HCT116 (cell line): ENCODE measurements around the gene TGM2. TPM values are rescaled to one million over a fixed set of nuclear protein-coding genes. Genes with fewer than 3 reads are reported as not detected.

ENCODE experiments used
- ATAC-seq: fragments of 200-7000 bp; cut with Tn5 transposase; 2 replicates; pipeline ENCODE4 v1.9.1; 2020; ENCODE audit warnings: mild to moderate bottlenecking, moderate library complexity
- BruUV-seq: library from RNA; stranded (reverse); fragments of 400-500 nt; replicated peaks from 2 replicates; lab custom pipeline; 2021; lab: Mats Ljungman, UMichigan
- CTCF ChIA-PET: fragments of 300-600 bp; sonication (Branson Sonifier 250); formaldehyde crosslinking; loops from one replicate; lab custom pipeline; 2021; ENCODE audit warnings: antibody characterized with exemption; lab: Charles Lee
- POLR2A ChIA-PET: fragments of 300-600, 350-600 bp; sonication (Branson Sonifier 250); formaldehyde crosslinking; loops from one replicate; lab custom pipeline; 2021; ENCODE audit warnings: antibody characterized with exemption; lab: Charles Lee
- RAD21 ChIA-PET, 2 experiments: fragments of 300-600 bp; sonication (Branson Sonifier 250); formaldehyde crosslinking; loops; one replicate each; lab custom pipeline; 2023; ENCODE audit warnings: low total read pairs in 2 of 2; ENCODE audit not compliant: uncharacterized antibody in 2 of 2, unreplicated experiment in 2 of 2, low non-redundant PET in 1 of 2; lab: Charles Lee
- DNase-seq: peaks from one replicate; pipeline ENCODE4 v3.0.0-alpha.2; 2010; ENCODE audit warnings: low read depth, low spot score
- H2AFZ ChIP-seq: fragments of 200-600 bp; shearing (Covaris generic), sonication (generic); 2 replicates; pipeline ENCODE4 v1.6.1; 2017; ENCODE audit warnings: low read depth, mixed run types, mixed read lengths, antibody characterized with exemption, low read length; ENCODE audit not compliant: poor library complexity, severe bottlenecking
- H3K27ac ChIP-seq: 2 replicates; pipeline ENCODE4 v1.5.1; 2012; ENCODE audit warnings: low read depth, low read length
- H3K27me3 ChIP-seq: fragments of 200-600 bp; sonication (generic); 2 replicates; pipeline ENCODE4 v1.6.1; 2016; ENCODE audit warnings: mixed run types, low read length, mixed read lengths; ENCODE audit not compliant: insufficient read depth
- H3K36me3 ChIP-seq, 2 experiments: fragments of 200-500 bp in 1 of 2; fragments of 200-600 bp in 1 of 2; sonication (Bioruptor generic) in 1 of 2; sonication (generic) in 1 of 2; 2 replicates each; pipeline versions ENCODE4 v1.5.1 to v1.6.1; 2014 to 2016; ENCODE audit warnings: low read length in 2 of 2, inconsistent platforms in 1 of 2, mixed read lengths in 1 of 2, mixed run types in 1 of 2; ENCODE audit not compliant: insufficient read depth in 2 of 2, control insufficient read depth in 1 of 2
- H3K4me1 ChIP-seq, 2 experiments: fragments of 200-600 bp in 1 of 2; sonication (generic) in 1 of 2; 2 replicates each; pipeline versions ENCODE4 v1.5.1 to v1.6.1; 2012 to 2017; ENCODE audit warnings: low read length in 2 of 2, inconsistent platforms in 1 of 2, mild to moderate bottlenecking in 1 of 2, mixed read lengths in 1 of 2, mixed run types in 1 of 2, moderate library complexity in 1 of 2; ENCODE audit not compliant: insufficient read depth in 2 of 2, control insufficient read depth in 1 of 2
- H3K4me2 ChIP-seq: fragments of 200-600 bp; sonication (generic); 2 replicates; pipeline ENCODE4 v1.6.1; 2017; ENCODE audit warnings: mixed run types, low read length, mixed read lengths
- H3K4me3 ChIP-seq, 2 experiments: fragments of 200-600 bp in 1 of 2; sonication (generic) in 1 of 2; replicated peaks in 1 of 2; 2 replicates each; pipeline ENCODE4 v1.5.1; 2011 to 2016; ENCODE audit warnings: low read length in 2 of 2, control low read depth in 1 of 2, low read depth in 1 of 2, mild to moderate bottlenecking in 1 of 2, mixed read lengths in 1 of 2, mixed run types in 1 of 2
- H3K79me2 ChIP-seq: fragments of 200-600 bp; sonication (generic); 2 replicates; pipeline ENCODE4 v1.6.1; 2017; ENCODE audit warnings: mild to moderate bottlenecking, mixed run types, low read length, moderate library complexity, mixed read lengths; ENCODE audit not compliant: insufficient read depth
- H3K9ac ChIP-seq: fragments of 200-600 bp; sonication (generic); 2 replicates; pipeline ENCODE4 v1.6.1; 2016; ENCODE audit warnings: low read length, mixed read lengths
- H3K9me2 ChIP-seq: fragments of 200-600 bp; sonication (generic), shearing (Covaris generic); 2 replicates; pipeline ENCODE4 v1.6.1; 2017; ENCODE audit warnings: mixed run types, mild to moderate bottlenecking, moderate library complexity; ENCODE audit not compliant: insufficient read depth
- H3K9me3 ChIP-seq, 2 experiments: fragments of 200-500 bp in 1 of 2; fragments of 200-600 bp in 1 of 2; sonication (Bioruptor generic) in 1 of 2; sonication (generic) in 1 of 2; 2 replicates each; pipeline ENCODE4 v1.6.1; 2014 to 2017; ENCODE audit warnings: low read length in 2 of 2, mixed read lengths in 2 of 2, inconsistent platforms in 1 of 2, low read depth in 1 of 2, mild to moderate bottlenecking in 1 of 2, mixed run types in 1 of 2, moderate library complexity in 1 of 2; ENCODE audit not compliant: control insufficient read depth in 1 of 2, insufficient read depth in 1 of 2
- H4K20me1 ChIP-seq: fragments of 200-600 bp; sonication (generic), shearing (Covaris generic); 2 replicates; pipeline ENCODE4 v1.6.1; 2017; ENCODE audit warnings: mixed run types, mild to moderate bottlenecking, moderate library complexity; ENCODE audit not compliant: insufficient read depth
- CEBPB ChIP-seq: IDR thresholded peaks from 2 replicates; pipeline ENCODE4 v1.6.1; 2012; ENCODE audit warnings: low read depth
- CTCF ChIP-seq, 3 experiments: fragments of 200-600 bp in 1 of 3; sonication (generic) in 1 of 3; IDR thresholded peaks in 2 of 3; conservative IDR thresholded peaks in 1 of 3; 2 replicates each; pipeline ENCODE4 v1.5.1; 2012 to 2017; ENCODE audit warnings: low read depth in 2 of 3, low read length in 2 of 3, antibody characterized with exemption in 1 of 3, borderline replicate concordance in 1 of 3, control low read depth in 1 of 3, mild to moderate bottlenecking in 1 of 3, mixed read lengths in 1 of 3, mixed run types in 1 of 3, moderate library complexity in 1 of 3; ENCODE audit not compliant: insufficient read depth in 1 of 3
- EGR1 ChIP-seq: IDR thresholded peaks from 2 replicates; pipeline ENCODE4 v1.6.1; 2012; ENCODE audit warnings: low read depth
- EZH2 ChIP-seq: fragments of 200-600 bp; sonication (generic); IDR thresholded peaks from 2 replicates; pipeline ENCODE4 v1.6.1; 2017; ENCODE audit warnings: antibody characterized with exemption, mixed run types
- EZH2phosphoT487 ChIP-seq: fragments of 200-600 bp; IDR thresholded peaks from 2 replicates; pipeline ENCODE4 v1.6.1; 2018; ENCODE audit warnings: antibody characterized with exemption, borderline replicate concordance
- FOSL1 ChIP-seq: IDR thresholded peaks from 2 replicates; pipeline ENCODE4 v1.6.1; 2012; ENCODE audit warnings: low read depth
- JUND ChIP-seq: IDR thresholded peaks from 2 replicates; pipeline ENCODE4 v1.6.1; 2012
- POLR2A ChIP-seq: IDR thresholded peaks from 2 replicates; pipeline ENCODE4 v1.7.0; 2011; ENCODE audit warnings: borderline replicate concordance; ENCODE audit not compliant: insufficient read depth, insufficient read length; ENCODE audit errors: extremely low read depth
- POLR2AphosphoS5 ChIP-seq: IDR thresholded peaks from 2 replicates; pipeline ENCODE4 v1.6.1; 2011; ENCODE audit warnings: mild to moderate bottlenecking, low read depth, low read length, moderate library complexity
- RAD21 ChIP-seq: IDR thresholded peaks from 2 replicates; pipeline ENCODE4 v1.6.1; 2012; ENCODE audit warnings: low read depth, mild to moderate bottlenecking
- SP1 ChIP-seq: IDR thresholded peaks from 2 replicates; pipeline ENCODE4 v1.6.1; 2012; ENCODE audit warnings: low read depth
- SRF ChIP-seq: IDR thresholded peaks from 2 replicates; pipeline ENCODE4 v1.6.1; 2012; ENCODE audit warnings: low read depth
- TCF7L2 ChIP-seq: IDR thresholded peaks from 2 replicates; pipeline ENCODE4 v1.7.0; 2011; ENCODE audit warnings: borderline replicate concordance, inconsistent platforms; ENCODE audit not compliant: insufficient read depth, insufficient read length; ENCODE audit errors: extremely low read depth
- YY1 ChIP-seq: IDR thresholded peaks from 2 replicates; pipeline ENCODE4 v1.6.1; 2011; ENCODE audit warnings: low read length, low read depth, moderate library complexity, mild to moderate bottlenecking; ENCODE audit not compliant: insufficient replicate concordance; ENCODE audit errors: extremely low read depth
- ZFX ChIP-seq: fragments of 450-650 bp; IDR thresholded peaks from 2 replicates; pipeline ENCODE4 v1.6.1; 2017
- intact Hi-C: fragments of 100-400 bp; cut with micrococcal nuclease; formaldehyde crosslinking; loops from 2 replicates; pipeline ENCODE4 v1.10.0; 2022
- total RNA-seq: library from RNA; stranded (reverse); gene quantifications from one replicate; pipeline ENCODE4 v1.2.1, GENCODE V29; 2021; ENCODE audit not compliant: unreplicated experiment
- TF ChIP-seq, protein P1 (sequence below): IDR thresholded peaks from 2 replicates; pipeline ENCODE4 v1.6.1; 2011; ENCODE audit warnings: mild to moderate bottlenecking, low read length, moderate library complexity; ENCODE audit not compliant: insufficient replicate concordance; ENCODE audit errors: extremely low read depth
- TF ChIP-seq, protein P2 (sequence below): IDR thresholded peaks from 2 replicates; pipeline ENCODE4 v1.6.1; 2012

Gene TGM2
- total RNA-seq, 1 experiment from 2014 or later = 6.1 TPM

- intact Hi-C loops = no loop called here
- ATAC-seq (no peak), DNase-seq (no peak)
- Histone ChIP-seq H2AFZ (no peak overlapping the region), H3K4me1 (peaks cover 19 to 28% of the 10 kb centered on the region in 2 experiments), H3K27me3 (no peaks in the 10 kb centered on the region), H3K79me2 (no peaks in the 10 kb centered on the region), H3K36me3 (no peaks in the 10 kb centered on the region), H3K9ac (no peak overlapping the region), H3K4me3 (no peak overlapping the region), H3K27ac (no peak overlapping the region), H3K4me2 (no peak overlapping the region), H3K9me2 (no peaks in the 10 kb centered on the region), H4K20me1 (no peaks in the 10 kb centered on the region), H3K9me3 (no peaks in the 10 kb centered on the region)
- CTCF ChIA-PET = interaction anchor here (0.6 kb wide), 1 partner anchor 246 kb away, joined by 4 read pairs; no protein-coding TSS in a partner anchor
- POLR2A ChIA-PET = no interaction called here
- TF ChIP-seq FOSL1 (no peak), EZH2phosphoT487 (no peak), TCF7L2 (no peak)
- RAD21 ChIA-PET = interaction anchor here (0.6 kb wide), 2 partner anchors 73 to 81 kb away, joined by 3 read pairs; no protein-coding TSS in a partner anchor
- no TSS peak for BruUV-seq
Observed at GRCh38 chr20:38145729-38146075, 19.4 kb downstream of the TGM2 start.

DNA sequence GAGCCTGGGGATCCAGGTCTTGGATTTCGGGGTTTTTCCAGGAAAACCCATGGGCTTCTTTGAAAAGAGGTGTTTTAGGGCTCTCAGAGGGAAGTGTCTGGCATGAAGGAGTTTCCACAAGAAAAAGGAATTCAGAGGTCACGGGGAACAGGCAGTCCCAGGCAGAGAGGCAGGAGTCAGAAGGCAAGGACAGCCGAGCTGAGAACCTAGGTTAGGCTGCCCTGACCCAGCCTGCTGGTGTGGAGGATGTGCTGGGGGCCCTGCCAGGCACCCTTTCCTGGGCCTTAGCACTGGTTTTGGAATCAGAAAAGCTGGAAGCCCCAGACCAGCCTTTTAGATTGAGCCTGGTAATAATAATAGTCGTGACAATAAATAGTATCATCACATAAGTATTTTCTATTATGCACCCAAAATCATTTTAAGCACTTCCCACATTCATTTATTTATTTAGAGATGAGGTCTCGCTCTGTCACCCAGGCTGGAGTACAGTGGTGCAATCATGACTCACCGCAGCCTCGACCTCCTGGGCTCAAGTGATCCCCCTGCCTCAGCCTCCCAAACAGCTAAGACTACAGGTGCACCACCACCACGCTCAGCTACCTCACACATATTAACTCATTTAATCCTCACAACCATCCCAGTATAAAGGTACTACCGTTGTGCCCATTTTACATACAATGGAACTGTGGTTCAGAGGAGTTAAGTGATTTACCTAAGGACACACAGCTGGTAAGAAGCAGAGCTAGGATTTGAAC, 19.9 kb downstream of the TGM2 start:
- CTCF ChIA-PET = interaction anchor here (0.6 kb wide), 1 partner anchor 247 kb away, joined by 4 read pairs; no protein-coding TSS in a partner anchor
- ATAC-seq = no peak
- TF ChIP-seq POLR2A = no peak
- no peak for TF ChIP-seq CTCF (IDR thresholded peaks at IDR 0.05 in 2 of 3, conservative IDR thresholded peaks at IDR 0.05 in 1 of 3; ENCODE audit: borderline replicate concordance in 1 of 3, insufficient read depth in 1 of 3, low read depth in 2 of 3, low read length in 2 of 3)
- no peak for TF ChIP-seq CEBPB
- TF ChIP-seq SP1 = no peak
- no peak for TF ChIP-seq EZH2phosphoT487
- no peak for TF ChIP-seq EZH2
- no peak for TF ChIP-seq EGR1
- TF ChIP-seq ZFX = no peak
- TF ChIP-seq RAD21 = no peak
- TF ChIP-seq, protein P1, sequence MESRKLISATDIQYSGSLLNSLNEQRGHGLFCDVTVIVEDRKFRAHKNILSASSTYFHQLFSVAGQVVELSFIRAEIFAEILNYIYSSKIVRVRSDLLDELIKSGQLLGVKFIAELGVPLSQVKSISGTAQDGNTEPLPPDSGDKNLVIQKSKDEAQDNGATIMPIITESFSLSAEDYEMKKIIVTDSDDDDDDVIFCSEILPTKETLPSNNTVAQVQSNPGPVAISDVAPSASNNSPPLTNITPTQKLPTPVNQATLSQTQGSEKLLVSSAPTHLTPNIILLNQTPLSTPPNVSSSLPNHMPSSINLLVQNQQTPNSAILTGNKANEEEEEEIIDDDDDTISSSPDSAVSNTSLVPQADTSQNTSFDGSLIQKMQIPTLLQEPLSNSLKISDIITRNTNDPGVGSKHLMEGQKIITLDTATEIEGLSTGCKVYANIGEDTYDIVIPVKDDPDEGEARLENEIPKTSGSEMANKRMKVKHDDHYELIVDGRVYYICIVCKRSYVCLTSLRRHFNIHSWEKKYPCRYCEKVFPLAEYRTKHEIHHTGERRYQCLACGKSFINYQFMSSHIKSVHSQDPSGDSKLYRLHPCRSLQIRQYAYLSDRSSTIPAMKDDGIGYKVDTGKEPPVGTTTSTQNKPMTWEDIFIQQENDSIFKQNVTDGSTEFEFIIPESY = no peak
- no peak for TF ChIP-seq POLR2AphosphoS5
- TF ChIP-seq, protein P2, sequence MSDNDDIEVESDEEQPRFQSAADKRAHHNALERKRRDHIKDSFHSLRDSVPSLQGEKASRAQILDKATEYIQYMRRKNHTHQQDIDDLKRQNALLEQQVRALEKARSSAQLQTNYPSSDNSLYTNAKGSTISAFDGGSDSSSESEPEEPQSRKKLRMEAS = no peak
- TF ChIP-seq YY1 = no peak
- no peak for TF ChIP-seq SRF
- TF ChIP-seq JUND = no peak

More for the DNA sequence above, 19.9 kb downstream of the TGM2 start:
- no peak for DNase-seq
- H3K4me2 ChIP-seq = peak overlapping the region; percentile 65; the same call in 1 of the 2 replicates
- H3K9me2 ChIP-seq = no peaks in the 10 kb centered on the region
- H4K20me1 ChIP-seq = no peaks in the 10 kb centered on the region
- BruUV-seq = no TSS peak
- H3K4me1 ChIP-seq = peaks cover 21 to 29% of the 10 kb centered on the region in 2 experiments
- no peaks in the 10 kb centered on the region for H3K36me3 ChIP-seq
- H3K27ac ChIP-seq = no peak overlapping the region; the same call in 1 of the 2 replicates
- H3K9me3 ChIP-seq = no peaks in the 10 kb centered on the region
- intact Hi-C loops = no loop called here
- H3K27me3 ChIP-seq = no peaks in the 10 kb centered on the region
- no peak overlapping the region for H2AFZ ChIP-seq
- RAD21 ChIA-PET = interaction anchor here (0.6 kb wide), 2 partner anchors 72 to 82 kb away, joined by 3 read pairs; no protein-coding TSS in a partner anchor
- no peak overlapping the region for H3K4me3 ChIP-seq
- no peaks in the 10 kb centered on the region for H3K79me2 ChIP-seq
- no peak overlapping the region for H3K9ac ChIP-seq
- POLR2A ChIA-PET = no interaction called here
